ENCODE data around the gene MDM2. TPM values are rescaled to one million over a fixed set of nuclear protein-coding genes. Genes with fewer than 3 reads are reported as not detected.

MDM2 gene
- total and polyA plus RNA-seq, 9 of the 15 experiments (the other 6 are each of a cell fraction or from before 2014, with no cell fraction given): 13.6 to 100 (median 49.0) TPM

GRCh38 chr12:68824597-68825250, 16.7 kb downstream of the MDM2 start:
- in situ Hi-C loops (cut with MboI) (no loop called here), intact Hi-C loops (cut with micrococcal nuclease) (no loop called here)
- BruUV-seq (replicated peaks): no TSS peak
- FAIRE-seq (no peak), DNase-seq (ENCODE audit: extremely low read depth in 1 of 4, low spot score in 3 of 4) (no peak), ATAC-seq (no peak)
- ChIA-PET POLR2A (interaction anchor here (0.8 kb wide), 1 partner anchor 332 kb away, joined by 3 read pairs; no protein-coding TSS in a partner anchor), CTCF (ENCODE audit: low intra/inter-chr PET ratio) (no interaction called here)
- no peaks in the 10 kb centered on the region for H4K20me1 ChIP-seq (replicated peaks; ENCODE audit: control insufficient read depth, insufficient read depth, low read length)
- 94% methylated on average over 16 of the region's 16 CpGs for WGBS (ENCODE audit: insufficient coverage, low coverage, missing lambda C conversion rate)
- no peak overlapping the region for H3K9ac ChIP-seq (ENCODE audit: insufficient read depth in 1 of 2, low read depth in 2 of 2, low read length in 2 of 2)
- no peaks in the 10 kb centered on the region for H3K9me1 ChIP-seq (ENCODE audit: control insufficient read depth, insufficient read depth, low read length)
- no peak overlapping the region for H2AFZ ChIP-seq (ENCODE audit: low read depth, low read length)
- no peak overlapping the region for H3K27ac ChIP-seq (ENCODE audit: extremely low read depth, low read depth, low read length)
- H3K27me3 ChIP-seq (ENCODE audit: control insufficient read depth in 2 of 2, insufficient read depth in 2 of 2, low read length in 2 of 2): no peaks in the 10 kb centered on the region
- H3K4me2 ChIP-seq (ENCODE audit: insufficient read depth, low read length): no peak overlapping the region
- TF ChIP-seq ZNF707 (CRISPR knock-in tag; conservative IDR thresholded peaks at IDR 0.05) (no peak), YBX1 (IDR thresholded peaks at IDR 0.05) (no peak), ZNF316 (IDR thresholded peaks at IDR 0.05) (peak; percentile 88), ZNF699 (CRISPR knock-in tag; IDR thresholded peaks at IDR 0.05; ENCODE audit: insufficient replicate concordance) (no peak), MAFK (IDR thresholded peaks at IDR 0.05; ENCODE audit: low read length) (peak; percentile 58; the same call in 1 of the 2 replicates), GABPB1 (CRISPR knock-in tag; IDR thresholded peaks at IDR 0.05) (no peak), MAFG (tag; conservative IDR thresholded peaks at IDR 0.05) (peak; percentile 69), C11orf30 (IDR thresholded peaks at IDR 0.05; ENCODE audit: low read depth) (peak; percentile 72), GATAD2B (IDR thresholded peaks at IDR 0.05; ENCODE audit: borderline replicate concordance) (no peak), ZNF717 (CRISPR knock-in tag; IDR thresholded peaks at IDR 0.05) (no peak), MAFF (IDR thresholded peaks at IDR 0.05; ENCODE audit: low read length) (peak; percentile 76), ZKSCAN8 (CRISPR knock-in tag; IDR thresholded peaks at IDR 0.05) (no peak), ZNF584 (CRISPR knock-in tag; IDR thresholded peaks at IDR 0.05; ENCODE audit: low read depth) (no peak), CCNT2 (IDR thresholded peaks at IDR 0.05; ENCODE audit: borderline replicate concordance, extremely low read depth, insufficient read length, low read depth, low read length) (no peak), ZNF165 (CRISPR knock-in tag; IDR thresholded peaks at IDR 0.05; ENCODE audit: borderline replicate concordance) (no peak)
- H3K4me1 ChIP-seq (replicated peaks in 1 of 2; ENCODE audit: control insufficient read depth in 2 of 2, insufficient read depth in 2 of 2, low read length in 2 of 2): no peaks in the 10 kb centered on the region
- H3K4me3 ChIP-seq: no peak overlapping the region
- H3K79me2 ChIP-seq (ENCODE audit: control insufficient read depth, insufficient read depth, low read length): peaks cover 20% of the 10 kb centered on the region; the same call in 2 of the 3 replicates
- peaks cover 91% of the 10 kb centered on the region for H3K36me3 ChIP-seq (ENCODE audit: control insufficient read depth, insufficient read depth, low read length)
- no peaks in the 10 kb centered on the region for H3K9me3 ChIP-seq (replicated peaks; ENCODE audit: control insufficient read depth, insufficient read depth, low read depth, low read length)

All from K562 (cell line).